Brain microvascular endothelial cell (primary cell): ENCODE results near the gene ENTPD1.

Source experiments
- DNase-seq: peaks from one replicate; pipeline ENCODE4 v3.0.0-alpha.2; 2020
- H3K27ac ChIP-seq: fragments of 250-450 bp; sonication (Bioruptor Pico); 2 replicates; pipeline ENCODE4 v1.5.1; 2020; ENCODE audit warnings: mild to moderate bottlenecking, moderate library complexity
- H3K27me3 ChIP-seq: fragments of 250-450 bp; sonication (Bioruptor Pico); replicated peaks from 2 replicates; pipeline ENCODE4 v1.5.1; 2020; ENCODE audit warnings: mild to moderate bottlenecking
- H3K36me3 ChIP-seq: fragments of 250-450 bp; sonication (Bioruptor Pico); replicated peaks from 2 replicates; pipeline ENCODE4 v1.5.1; 2020; ENCODE audit warnings: mild to moderate bottlenecking
- H3K4me3 ChIP-seq: 2 replicates; pipeline ENCODE4 v1.5.1; 2011; ENCODE audit warnings: low read depth, mild to moderate bottlenecking, control low read depth, low read length, moderate library complexity
- CTCF ChIP-seq: IDR thresholded peaks from 2 replicates; pipeline ENCODE4 v1.5.1; 2011; ENCODE audit warnings: low read depth, mild to moderate bottlenecking, moderate library complexity, low read length, control low read depth, inconsistent platforms; ENCODE audit errors: missing control alignments
- in situ Hi-C: cut with HindIII; loops from 2 replicates; pipeline ENCODE4 v1.10.0; 2017; ENCODE audit warnings: low sequenced_read_pairs, low pct_ligation_motif_present

Gene ENTPD1

DNA sequence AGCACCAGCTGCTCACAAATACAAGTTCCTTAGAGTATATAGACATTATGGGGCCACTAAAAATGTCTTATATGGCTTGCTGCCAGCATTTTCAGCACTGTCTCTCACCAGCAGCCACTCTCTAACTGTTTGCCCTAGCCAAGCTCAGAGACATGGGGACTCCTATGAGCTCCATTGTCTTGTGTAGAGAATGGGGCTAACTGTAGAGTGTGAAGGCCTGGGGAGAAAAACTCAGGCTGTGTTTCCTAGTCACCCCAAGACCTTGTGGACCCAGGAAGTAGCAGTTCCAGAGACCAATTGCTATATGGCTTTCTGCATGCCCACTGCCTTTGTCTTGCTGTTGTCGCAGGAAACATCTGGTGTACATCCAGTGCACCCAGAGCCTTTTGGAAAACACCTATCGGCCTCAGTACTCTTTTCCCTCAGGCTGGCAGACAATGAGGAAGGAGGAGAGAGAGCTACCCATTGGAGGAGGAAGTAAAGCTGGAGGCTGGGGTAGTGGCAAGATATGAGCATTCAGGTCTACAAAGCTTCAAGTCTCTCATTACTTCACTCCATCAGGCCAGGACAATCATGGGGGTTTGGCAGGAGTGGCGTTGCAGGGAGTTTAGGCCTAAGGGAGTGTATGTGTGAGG is 28.4 kb downstream of the ENTPD1 start:
- Histone ChIP-seq H3K27ac (no peak overlapping the region), H3K36me3 (no peaks in the 10 kb centered on the region), H3K27me3 (no peaks in the 10 kb centered on the region), H3K4me3 (no peak overlapping the region)
- in situ Hi-C loops = no loop called here
- no peak for TF ChIP-seq CTCF
- DNase-seq = no peak

DNA sequence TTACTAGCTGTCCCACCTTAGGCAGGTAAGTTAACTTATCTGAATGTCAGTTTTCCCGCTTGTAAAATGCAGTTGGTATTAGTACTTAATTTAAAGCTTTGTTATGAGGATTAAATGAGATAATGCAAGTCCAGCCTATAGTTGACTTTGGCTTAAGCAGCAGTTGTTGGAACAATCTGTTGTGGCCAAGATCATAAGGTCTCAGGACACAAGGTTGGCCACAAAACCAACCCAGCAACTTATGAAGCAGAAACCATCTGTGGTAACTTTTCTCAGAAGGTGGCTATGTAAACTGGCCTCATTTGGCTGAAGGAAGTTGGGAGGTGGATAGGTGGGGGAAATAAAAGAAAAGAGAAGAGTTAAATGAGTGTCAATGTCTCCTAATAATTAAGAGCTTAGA is 29.4 kb downstream of the ENTPD1 start:
- no peak for TF ChIP-seq CTCF
- in situ Hi-C loops = no loop called here
- no peaks in the 10 kb centered on the region for H3K36me3 ChIP-seq
- no peaks in the 10 kb centered on the region for H3K27me3 ChIP-seq
- no peak overlapping the region for H3K27ac ChIP-seq
- H3K4me3 ChIP-seq = no peak overlapping the region
- no peak for DNase-seq

DNA sequence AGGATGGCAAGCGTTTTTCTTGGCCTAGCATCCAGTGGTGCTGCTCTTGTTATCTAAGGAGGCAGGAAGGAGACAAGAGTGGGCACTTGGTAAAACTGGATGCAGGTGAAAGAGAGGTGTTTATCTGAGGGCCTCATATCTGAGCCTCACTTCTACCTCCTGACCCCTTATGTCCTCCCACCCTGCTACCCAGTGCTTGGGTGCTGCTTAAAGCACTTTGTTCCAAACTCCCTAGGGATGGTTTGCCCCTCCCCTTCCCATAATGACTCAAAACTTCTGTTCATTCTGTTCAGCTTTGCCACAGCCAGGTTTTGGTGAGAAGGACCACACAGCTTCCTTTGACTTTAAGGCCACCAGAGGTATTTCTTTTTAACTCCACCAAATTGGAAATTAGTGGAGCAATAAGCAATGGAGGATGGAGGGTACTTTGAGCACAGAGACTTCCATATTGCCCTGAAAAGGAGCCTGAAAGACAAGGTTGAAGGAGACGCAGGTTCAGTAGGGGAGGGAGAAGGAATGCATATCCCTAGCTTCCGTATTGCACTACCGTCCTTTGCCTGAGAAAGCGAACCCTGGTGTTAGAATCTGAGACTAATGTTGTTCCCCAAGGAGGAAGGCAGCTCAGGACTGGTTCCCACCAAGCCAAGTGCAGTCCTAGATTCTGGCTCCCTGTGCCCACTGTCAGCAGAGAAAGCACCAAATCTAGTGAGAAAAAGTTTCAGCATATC is 30.1 kb downstream of the ENTPD1 start:
- no peak overlapping the region for H3K4me3 ChIP-seq
- H3K27me3 ChIP-seq = no peaks in the 10 kb centered on the region
- no peak overlapping the region for H3K27ac ChIP-seq
- no peaks in the 10 kb centered on the region for H3K36me3 ChIP-seq
- in situ Hi-C loops = no loop called here
- DNase-seq = no peak
- TF ChIP-seq CTCF = no peak

DNA sequence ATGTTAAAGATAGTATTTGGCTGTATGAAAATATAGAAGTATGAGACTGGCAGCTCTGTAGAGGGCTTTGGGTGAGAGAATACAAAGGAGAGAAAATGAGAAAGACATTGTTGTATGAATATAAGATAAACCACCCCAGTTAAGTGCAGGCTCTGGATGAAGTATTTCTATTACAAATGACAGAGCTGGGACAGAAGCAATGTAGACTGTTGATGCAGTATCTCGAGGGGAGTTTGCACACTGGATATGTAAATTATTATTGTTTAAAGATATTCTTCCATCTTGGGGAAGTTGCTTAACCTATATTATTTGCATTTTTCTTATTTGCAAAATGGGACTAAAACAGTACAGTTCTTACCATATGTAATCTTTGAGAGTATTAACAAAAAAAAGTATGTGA is 31.5 kb downstream of the ENTPD1 start:
- in situ Hi-C loops = no loop called here
- Histone ChIP-seq H3K27me3 (no peaks in the 10 kb centered on the region), H3K27ac (no peak overlapping the region), H3K4me3 (no peak overlapping the region), H3K36me3 (no peaks in the 10 kb centered on the region)
- no peak for TF ChIP-seq CTCF
- no peak for DNase-seq

DNA sequence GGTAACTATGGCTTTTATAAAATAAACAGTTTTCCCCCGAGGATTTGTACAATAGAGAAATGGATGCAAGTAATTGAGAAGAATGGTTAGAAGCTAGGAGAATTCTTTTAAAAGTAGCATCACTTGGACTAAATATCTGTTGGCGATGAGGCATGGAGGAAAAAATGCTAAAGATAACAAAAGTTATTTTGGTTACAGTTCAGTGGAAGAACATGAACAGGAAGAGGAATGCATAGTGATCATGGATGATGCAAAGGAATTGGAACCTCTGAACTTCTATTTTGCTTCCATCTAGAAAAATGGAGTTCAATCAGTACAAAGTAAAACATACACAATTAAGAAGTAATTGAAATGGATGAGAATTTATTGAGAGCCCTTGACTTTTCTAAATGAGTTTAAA is 32.9 kb downstream of the ENTPD1 start:
- peak; percentile 77 for DNase-seq
- Histone ChIP-seq H3K27ac (peak overlapping the region; percentile 94), H3K27me3 (no peaks in the 10 kb centered on the region), H3K4me3 (no peak overlapping the region), H3K36me3 (no peaks in the 10 kb centered on the region)
- in situ Hi-C loops = no loop called here
- no peak for TF ChIP-seq CTCF
